Measurements from ENCODE around the gene JCAD. TPM values are rescaled to one million over a fixed set of nuclear protein-coding genes. Genes with fewer than 3 reads are reported as not detected.

Gene JCAD
- total and polyA plus RNA-seq, 9 of the 15 experiments (the other 6 are each of a cell fraction or from before 2014, with no cell fraction given), result not detected

DNA sequence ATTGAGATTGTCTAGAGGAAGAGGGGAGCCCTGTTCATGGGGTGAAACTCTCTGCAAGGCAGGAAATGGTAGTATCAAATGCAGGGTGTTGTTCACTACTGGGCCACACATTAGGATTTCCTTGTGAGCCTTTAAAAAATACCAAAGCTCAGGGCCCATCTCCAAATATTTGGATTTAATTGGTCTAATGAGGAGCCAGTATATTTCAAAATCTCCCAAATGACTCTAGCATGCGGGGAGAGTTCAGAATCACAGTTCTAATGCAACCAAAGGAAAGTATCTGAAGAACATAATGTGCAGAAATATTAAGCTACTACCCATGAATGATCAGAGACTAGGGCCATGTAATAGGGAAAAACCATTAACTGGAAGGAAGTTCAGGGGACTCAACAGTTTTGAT, 27.3 kb downstream of the JCAD start:
- no peak overlapping the region for H3K9ac ChIP-seq (ENCODE audit: insufficient read depth in 1 of 2, low read depth in 2 of 2, low read length in 2 of 2)
- DNase-seq (ENCODE audit: extremely low read depth in 1 of 4, low spot score in 3 of 4), result no peak
- H3K79me2 ChIP-seq (ENCODE audit: control insufficient read depth, insufficient read depth, low read length), result no peaks in the 10 kb centered on the region
- peaks cover 55 to 65% of the 10 kb centered on the region in 2 experiments for H3K27me3 ChIP-seq (ENCODE audit: control insufficient read depth in 2 of 2, insufficient read depth in 2 of 2, low read length in 2 of 2)
- 0% methylated on average over 1 of the region's 1 CpG for WGBS (ENCODE audit: insufficient coverage, low coverage, missing lambda C conversion rate)
- no peak for ATAC-seq
- intact Hi-C loops (cut with micrococcal nuclease), result no loop called here
- H3K9me3 ChIP-seq (replicated peaks; ENCODE audit: control insufficient read depth, insufficient read depth, low read depth, low read length), result no peaks in the 10 kb centered on the region
- no peaks in the 10 kb centered on the region for H3K36me3 ChIP-seq (ENCODE audit: control insufficient read depth, insufficient read depth, low read length)
- H3K27ac ChIP-seq (ENCODE audit: extremely low read depth, low read depth, low read length), result no peak overlapping the region
- no peak for TF ChIP-seq RBBP5 (IDR thresholded peaks at IDR 0.05; ENCODE audit: borderline replicate concordance, insufficient read depth, low read length, poor library complexity, severe bottlenecking)
- TF ChIP-seq ZNF232 (CRISPR knock-in tag; IDR thresholded peaks at IDR 0.05), result no peak
- peaks cover under 1 to 7% of the 10 kb centered on the region in 2 experiments; a peak in 2 of 5 replicates for H3K4me1 ChIP-seq (replicated peaks in 1 of 2; ENCODE audit: control insufficient read depth in 2 of 2, insufficient read depth in 2 of 2, low read length in 2 of 2)
- ChIA-PET POLR2A (interaction anchor here (0.8 to 1.6 kb wide), 2 partner anchors 10 to 29 kb away, joined by 3 read pairs; no protein-coding TSS in a partner anchor), CTCF (ENCODE audit: low intra/inter-chr PET ratio) (no interaction called here)
- no TSS peak for BruUV-seq (replicated peaks)
- in situ Hi-C loops (cut with MboI), result no loop called here
- no peaks in the 10 kb centered on the region for H3K9me1 ChIP-seq (ENCODE audit: control insufficient read depth, insufficient read depth, low read length)
- FAIRE-seq, result no peak
- no peak overlapping the region for H3K4me2 ChIP-seq (ENCODE audit: insufficient read depth, low read length)
- 0 out of 2 replicates have a peak, but pooled peaks cover 3% of the 10 kb centered on the region for H4K20me1 ChIP-seq (replicated peaks; ENCODE audit: control insufficient read depth, insufficient read depth, low read length)
- H3K4me3 ChIP-seq, result no peak overlapping the region
- H2AFZ ChIP-seq (ENCODE audit: low read depth, low read length), result no peak overlapping the region

DNA sequence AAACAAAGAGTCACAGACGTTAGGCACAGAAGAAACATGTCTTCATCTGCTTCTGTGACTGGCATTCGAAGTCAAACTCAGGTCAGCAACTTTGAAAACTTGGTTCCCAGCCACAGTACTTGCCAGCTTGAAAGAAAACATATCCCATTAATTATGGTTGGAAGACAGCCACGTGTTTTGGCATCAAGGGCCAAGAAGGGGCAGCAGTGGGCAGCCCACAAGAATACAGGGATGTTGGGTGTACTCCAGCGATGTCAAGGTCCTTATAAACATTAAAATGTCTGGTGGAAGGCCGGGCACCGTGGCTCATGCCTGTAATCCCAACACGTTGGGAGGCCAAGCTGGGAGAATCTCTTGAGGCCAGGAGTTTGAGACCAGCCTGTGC, 29.5 kb downstream of the JCAD start:
- intact Hi-C loops (cut with micrococcal nuclease), result no loop called here

More for the DNA sequence above, 29.5 kb downstream of the JCAD start:
- Histone ChIP-seq H3K4me2 (ENCODE audit: insufficient read depth, low read length) (no peak overlapping the region), H2AFZ (ENCODE audit: low read depth, low read length) (no peak overlapping the region), H4K20me1 (replicated peaks; ENCODE audit: control insufficient read depth, insufficient read depth, low read length) (0 out of 2 replicates have a peak, but pooled peaks cover 3% of the 10 kb centered on the region), H3K36me3 (ENCODE audit: control insufficient read depth, insufficient read depth, low read length) (no peaks in the 10 kb centered on the region), H3K9me3 (replicated peaks; ENCODE audit: control insufficient read depth, insufficient read depth, low read depth, low read length) (no peaks in the 10 kb centered on the region), H3K9ac (ENCODE audit: insufficient read depth in 1 of 2, low read depth in 2 of 2, low read length in 2 of 2) (no peak overlapping the region), H3K79me2 (ENCODE audit: control insufficient read depth, insufficient read depth, low read length) (no peaks in the 10 kb centered on the region), H3K27me3 (ENCODE audit: control insufficient read depth in 2 of 2, insufficient read depth in 2 of 2, low read length in 2 of 2) (peaks cover 52 to 65% of the 10 kb centered on the region in 2 experiments), H3K27ac (ENCODE audit: extremely low read depth, low read depth, low read length) (no peak overlapping the region), H3K9me1 (ENCODE audit: control insufficient read depth, insufficient read depth, low read length) (no peaks in the 10 kb centered on the region), H3K4me1 (replicated peaks in 1 of 2; ENCODE audit: control insufficient read depth in 2 of 2, insufficient read depth in 2 of 2, low read length in 2 of 2) (peaks cover 2 to 13% of the 10 kb centered on the region in 2 experiments; a peak in 2 of 5 replicates), H3K4me3 (no peak overlapping the region)
- ChIA-PET CTCF (ENCODE audit: low intra/inter-chr PET ratio) (no interaction called here), POLR2A (no interaction called here)
- no TSS peak for BruUV-seq (replicated peaks)
- ATAC-seq, result no peak
- no peak for DNase-seq (ENCODE audit: extremely low read depth in 1 of 4, low spot score in 3 of 4)
- 0% methylated on average over 7 of the region's 7 CpGs for WGBS (ENCODE audit: insufficient coverage, low coverage, missing lambda C conversion rate)
- no peak for FAIRE-seq
- in situ Hi-C loops (cut with MboI), result no loop called here
- TF ChIP-seq KDM2B (CRISPR knock-in tag; IDR thresholded peaks at IDR 0.05) (no peak), ERF (CRISPR knock-in tag; IDR thresholded peaks at IDR 0.05) (no peak), PHTF2 (CRISPR knock-in tag; IDR thresholded peaks at IDR 0.05) (no peak), SAFB2 (IDR thresholded peaks at IDR 0.05; ENCODE audit: borderline replicate concordance, low read depth, low read length, severe bottlenecking) (no peak), MAFG (tag; conservative IDR thresholded peaks at IDR 0.05) (no peak), CCNT2 (IDR thresholded peaks at IDR 0.05; ENCODE audit: borderline replicate concordance, extremely low read depth, insufficient read length, low read depth, low read length) (no peak), MED1 (CRISPR knock-in tag; IDR thresholded peaks at IDR 0.05; ENCODE audit: borderline replicate concordance) (no peak), GATAD2B (IDR thresholded peaks at IDR 0.05; ENCODE audit: borderline replicate concordance) (no peak), MTA1 (IDR thresholded peaks at IDR 0.05; ENCODE audit: borderline replicate concordance) (no peak), SP2 (IDR thresholded peaks at IDR 0.05; ENCODE audit: extremely low read depth, low read depth, low read length, poor library complexity, severe bottlenecking) (no peak), FOS (IDR thresholded peaks at IDR 0.05; ENCODE audit: extremely low read depth, insufficient read length) (no peak), CBFA2T3 (IDR thresholded peaks at IDR 0.05) (no peak), BRD9 (IDR thresholded peaks at IDR 0.05; ENCODE audit: low read depth, partially characterized antibody) (no peak)
- TF ChIP-seq, protein P1, sequence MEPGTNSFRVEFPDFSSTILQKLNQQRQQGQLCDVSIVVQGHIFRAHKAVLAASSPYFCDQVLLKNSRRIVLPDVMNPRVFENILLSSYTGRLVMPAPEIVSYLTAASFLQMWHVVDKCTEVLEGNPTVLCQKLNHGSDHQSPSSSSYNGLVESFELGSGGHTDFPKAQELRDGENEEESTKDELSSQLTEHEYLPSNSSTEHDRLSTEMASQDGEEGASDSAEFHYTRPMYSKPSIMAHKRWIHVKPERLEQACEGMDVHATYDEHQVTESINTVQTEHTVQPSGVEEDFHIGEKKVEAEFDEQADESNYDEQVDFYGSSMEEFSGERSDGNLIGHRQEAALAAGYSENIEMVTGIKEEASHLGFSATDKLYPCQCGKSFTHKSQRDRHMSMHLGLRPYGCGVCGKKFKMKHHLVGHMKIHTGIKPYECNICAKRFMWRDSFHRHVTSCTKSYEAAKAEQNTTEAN (CRISPR knock-in tag; IDR thresholded peaks at IDR 0.05), result no peak

All from K562 (cell line).